Activated B cell treated with CpG ODN at 0.5 μM for 24 hours (primary cell): ENCODE measurements around the gene EXTL2. TPM values are rescaled to one million over a fixed set of nuclear protein-coding genes. Genes with fewer than 3 reads are reported as not detected.

Source experiments
- ATAC-seq: fragments of 200-7000 bp; cut with Tn5 transposase; one replicate; pipeline ENCODE4 v1.10.0; 2021; ENCODE audit warnings: low read depth, mild to moderate bottlenecking, moderate library complexity
- CTCF ChIA-PET: fragments of 350-600 bp; sonication (Branson Sonifier 250); formaldehyde crosslinking; loops from one replicate; lab custom pipeline; 2021; ENCODE audit warnings: antibody characterized with exemption; lab: Charles Lee
- POLR2A ChIA-PET: fragments of 350-600 bp; sonication (Branson Sonifier 250); formaldehyde crosslinking; loops from one replicate; lab custom pipeline; 2021; ENCODE audit warnings: antibody characterized with exemption; lab: Charles Lee
- DNase-seq: peaks from one replicate; pipeline ENCODE4 v3.0.0; 2022
- H3K27ac Mint-ChIP-seq: one replicate; pipeline ENCODE4 v1.8.0; 2020; ENCODE audit warnings: mixed read lengths
- H3K27me3 Mint-ChIP-seq: one replicate; pipeline ENCODE4 v1.8.0; 2021; ENCODE audit warnings: mixed read lengths
- H3K36me3 Mint-ChIP-seq: one replicate; pipeline ENCODE4 v1.8.0; 2021; ENCODE audit warnings: low read depth, mixed read lengths
- H3K4me1 Mint-ChIP-seq: one replicate; pipeline ENCODE4 v1.8.0; 2021; ENCODE audit warnings: mixed read lengths
- H3K4me3 Mint-ChIP-seq: one replicate; pipeline ENCODE4 v1.8.0; 2020; ENCODE audit warnings: mild to moderate bottlenecking, mixed read lengths
- H3K9me3 Mint-ChIP-seq: one replicate; pipeline ENCODE4 v1.8.0; 2020; ENCODE audit warnings: mixed read lengths
- CTCF ChIP-seq: fragments of 200-600 bp; IDR thresholded peaks from one replicate; pipeline ENCODE4 v1.8.0; 2022; ENCODE audit warnings: antibody characterized with exemption, mild to moderate bottlenecking
- intact Hi-C: fragments of 100-400 bp; cut with micrococcal nuclease; formaldehyde crosslinking; loops from one replicate; pipeline ENCODE4 v1.15.1; 2024
- total RNA-seq: library from RNA; stranded (reverse); gene quantifications from 2 replicates; pipeline ENCODE4 v1.2.3, GENCODE V29; 2022

Gene EXTL2
- total RNA-seq, 1 donor from 2014 or later: 4.8 TPM

GRCh38 chr1:100874433-100874832 lies 20.2 kb downstream of the EXTL2 start:
- no peak for ATAC-seq
- Mint-ChIP-seq H3K36me3 (no peaks in the 10 kb centered on the region), H3K27me3 (no peaks in the 10 kb centered on the region), H3K4me1 (no peaks in the 10 kb centered on the region), H3K27ac (no peak overlapping the region), H3K9me3 (no peaks in the 10 kb centered on the region), H3K4me3 (no peak overlapping the region)
- no peak for DNase-seq
- TF ChIP-seq CTCF: no peak
- intact Hi-C loops: no loop called here
- ChIA-PET POLR2A (no interaction called here), CTCF (no interaction called here)

GRCh38 chr1:100869996-100870395 lies 24.6 kb downstream of the EXTL2 start:
- ATAC-seq: no peak
- intact Hi-C loops: loop anchor here (5.0 kb wide), 1 partner anchor 593 kb away; no protein-coding TSS in a partner anchor
- no peak for TF ChIP-seq CTCF
- H3K36me3 Mint-ChIP-seq: no peaks in the 10 kb centered on the region
- POLR2A ChIA-PET: no interaction called here
- no peak overlapping the region for H3K4me3 Mint-ChIP-seq
- no peaks in the 10 kb centered on the region for H3K9me3 Mint-ChIP-seq
- H3K27me3 Mint-ChIP-seq: no peaks in the 10 kb centered on the region
- CTCF ChIA-PET: interaction anchor here (4.4 kb wide), 1 partner anchor 1063 kb away, joined by 19 read pairs; no protein-coding TSS in a partner anchor
- H3K4me1 Mint-ChIP-seq: no peaks in the 10 kb centered on the region
- H3K27ac Mint-ChIP-seq: no peak overlapping the region
- no peak for DNase-seq

GRCh38 chr1:100868364-100868995 lies 26.2 kb downstream of the EXTL2 start:
- H3K36me3 Mint-ChIP-seq: no peaks in the 10 kb centered on the region
- ChIA-PET POLR2A (no interaction called here), CTCF (interaction anchor here (0.6 to 4.4 kb wide), 19 partner anchors 12 to 1692 kb away, joined by 3 to 19 read pairs (median 4); no protein-coding TSS in a partner anchor)
- H3K27me3 Mint-ChIP-seq: no peaks in the 10 kb centered on the region
- no peak overlapping the region for H3K4me3 Mint-ChIP-seq
- intact Hi-C loops: loop anchor here (1.0 to 5.0 kb wide), 4 partner anchors 405 to 1688 kb away; no protein-coding TSS in a partner anchor
- TF ChIP-seq CTCF: no peak
- no peak overlapping the region for H3K27ac Mint-ChIP-seq
- DNase-seq (no peak), ATAC-seq (no peak)
- no peaks in the 10 kb centered on the region for H3K4me1 Mint-ChIP-seq
- no peaks in the 10 kb centered on the region for H3K9me3 Mint-ChIP-seq

GRCh38 chr1:100866901-100867206 lies 27.8 kb downstream of the EXTL2 start:
- ChIA-PET CTCF (interaction anchor here (0.7 to 4.4 kb wide), 9 partner anchors 8 to 1867 kb away, joined by 3 to 19 read pairs (median 3); no protein-coding TSS in a partner anchor), POLR2A (no interaction called here)
- DNase-seq (no peak), ATAC-seq (no peak)
- intact Hi-C loops: loop anchor here (5.0 kb wide), 1 partner anchor 590 kb away; no protein-coding TSS in a partner anchor
- Mint-ChIP-seq H3K36me3 (no peaks in the 10 kb centered on the region), H3K27me3 (no peaks in the 10 kb centered on the region), H3K4me3 (no peak overlapping the region), H3K4me1 (no peaks in the 10 kb centered on the region), H3K27ac (no peak overlapping the region), H3K9me3 (no peaks in the 10 kb centered on the region)
- no peak for TF ChIP-seq CTCF

- POLR2A ChIA-PET: no interaction called here
- Mint-ChIP-seq H3K36me3 (no peaks in the 10 kb centered on the region), H3K9me3 (no peaks in the 10 kb centered on the region), H3K27ac (no peak overlapping the region), H3K4me3 (no peak overlapping the region), H3K4me1 (no peaks in the 10 kb centered on the region), H3K27me3 (no peaks in the 10 kb centered on the region)
- DNase-seq (no peak), ATAC-seq (no peak)
- TF ChIP-seq CTCF: no peak
- intact Hi-C loops: loop anchor here (5.0 kb wide), 1 partner anchor 589 kb away; no protein-coding TSS in a partner anchor
- CTCF ChIA-PET: interaction anchor here (0.7 to 4.4 kb wide), 9 partner anchors 8 to 1867 kb away, joined by 3 to 19 read pairs (median 3); no protein-coding TSS in a partner anchor
These were observed 28.4 kb downstream of the EXTL2 start for GRCh38 chr1:100866041-100866900.
